HCT116 (cell line): Measurements from ENCODE around the gene TLE4.

Source experiments
- POLR2A ChIP-seq: IDR thresholded peaks from 2 replicates; pipeline ENCODE4 v1.7.0; 2011; ENCODE audit warnings: borderline replicate concordance; ENCODE audit not compliant: insufficient read depth, insufficient read length; ENCODE audit errors: extremely low read depth
- POLR2AphosphoS5 ChIP-seq: IDR thresholded peaks from 2 replicates; pipeline ENCODE4 v1.6.1; 2011; ENCODE audit warnings: mild to moderate bottlenecking, low read depth, low read length, moderate library complexity
- RAD21 ChIP-seq: IDR thresholded peaks from 2 replicates; pipeline ENCODE4 v1.6.1; 2012; ENCODE audit warnings: low read depth, mild to moderate bottlenecking
- SP1 ChIP-seq: IDR thresholded peaks from 2 replicates; pipeline ENCODE4 v1.6.1; 2012; ENCODE audit warnings: low read depth
- SRF ChIP-seq: IDR thresholded peaks from 2 replicates; pipeline ENCODE4 v1.6.1; 2012; ENCODE audit warnings: low read depth
- YY1 ChIP-seq: IDR thresholded peaks from 2 replicates; pipeline ENCODE4 v1.6.1; 2011; ENCODE audit warnings: low read length, low read depth, moderate library complexity, mild to moderate bottlenecking; ENCODE audit not compliant: insufficient replicate concordance; ENCODE audit errors: extremely low read depth
- TF ChIP-seq, protein P1 (sequence below), 3 experiments: fragments of 200-600 bp in 1 of 3; sonication (generic) in 1 of 3; IDR thresholded peaks in 2 of 3; conservative IDR thresholded peaks in 1 of 3; 2 replicates each; pipeline ENCODE4 v1.5.1; 2012 to 2017; ENCODE audit warnings: low read depth in 2 of 3, low read length in 2 of 3, antibody characterized with exemption in 1 of 3, borderline replicate concordance in 1 of 3, control low read depth in 1 of 3, mild to moderate bottlenecking in 1 of 3, mixed read lengths in 1 of 3, mixed run types in 1 of 3, moderate library complexity in 1 of 3; ENCODE audit not compliant: insufficient read depth in 1 of 3

DNA sequence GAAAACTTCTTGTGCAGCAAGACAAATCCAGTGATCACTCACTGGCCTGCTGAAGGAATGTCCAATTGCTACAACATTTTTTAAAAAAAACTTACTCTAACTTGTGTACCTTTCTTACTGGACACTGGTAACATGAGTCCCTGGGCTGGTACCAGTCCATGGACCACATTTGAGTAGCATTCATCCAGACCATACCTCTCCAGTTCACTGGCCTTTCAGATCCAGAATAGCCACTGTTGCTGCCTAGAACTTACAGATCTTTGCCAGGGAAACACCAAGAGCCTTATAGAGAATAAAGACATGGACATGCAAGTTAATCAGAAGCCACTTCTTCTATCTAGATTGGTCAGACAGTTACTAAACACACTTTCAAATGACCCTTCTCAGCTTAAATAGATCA is 185.3 kb downstream of the TLE4 start:
- TF ChIP-seq SP1 (no peak), YY1 (no peak), SRF (no peak), POLR2AphosphoS5 (no peak), RAD21 (no peak), POLR2A (no peak)
- TF ChIP-seq, protein P1, sequence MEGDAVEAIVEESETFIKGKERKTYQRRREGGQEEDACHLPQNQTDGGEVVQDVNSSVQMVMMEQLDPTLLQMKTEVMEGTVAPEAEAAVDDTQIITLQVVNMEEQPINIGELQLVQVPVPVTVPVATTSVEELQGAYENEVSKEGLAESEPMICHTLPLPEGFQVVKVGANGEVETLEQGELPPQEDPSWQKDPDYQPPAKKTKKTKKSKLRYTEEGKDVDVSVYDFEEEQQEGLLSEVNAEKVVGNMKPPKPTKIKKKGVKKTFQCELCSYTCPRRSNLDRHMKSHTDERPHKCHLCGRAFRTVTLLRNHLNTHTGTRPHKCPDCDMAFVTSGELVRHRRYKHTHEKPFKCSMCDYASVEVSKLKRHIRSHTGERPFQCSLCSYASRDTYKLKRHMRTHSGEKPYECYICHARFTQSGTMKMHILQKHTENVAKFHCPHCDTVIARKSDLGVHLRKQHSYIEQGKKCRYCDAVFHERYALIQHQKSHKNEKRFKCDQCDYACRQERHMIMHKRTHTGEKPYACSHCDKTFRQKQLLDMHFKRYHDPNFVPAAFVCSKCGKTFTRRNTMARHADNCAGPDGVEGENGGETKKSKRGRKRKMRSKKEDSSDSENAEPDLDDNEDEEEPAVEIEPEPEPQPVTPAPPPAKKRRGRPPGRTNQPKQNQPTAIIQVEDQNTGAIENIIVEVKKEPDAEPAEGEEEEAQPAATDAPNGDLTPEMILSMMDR (IDR thresholded peaks at IDR 0.05 in 2 of 3, conservative IDR thresholded peaks at IDR 0.05 in 1 of 3; ENCODE audit: borderline replicate concordance in 1 of 3, insufficient read depth in 1 of 3, low read depth in 2 of 3, low read length in 2 of 3): no peak
